Liver (tissue), 3 donors: ENCODE data around the gene SLC2A9.

Experiments used
- ATF3 ChIP-seq: IDR thresholded peaks from 2 replicates; pipeline ENCODE4 v1.6.1; 2016; ENCODE audit warnings: antibody characterized with exemption
- FOXA1 ChIP-seq: IDR thresholded peaks from 2 replicates; pipeline ENCODE4 v1.6.1; 2016; ENCODE audit warnings: antibody characterized with exemption
- GABPA ChIP-seq, 2 donors: IDR thresholded peaks in 1 of 2; conservative IDR thresholded peaks in 1 of 2; 2 replicates each; pipeline ENCODE4 v1.6.1; 2016; ENCODE audit warnings: antibody characterized with exemption in 2 of 2, mild to moderate bottlenecking in 1 of 2, moderate library complexity in 1 of 2
- HNF4A ChIP-seq, 2 donors: conservative IDR thresholded peaks; 2 replicates each; pipeline ENCODE4 v1.6.1; 2016; ENCODE audit warnings: antibody characterized with exemption in 2 of 2, mild to moderate bottlenecking in 2 of 2
- NR2F2 ChIP-seq: IDR thresholded peaks from 2 replicates; pipeline ENCODE4 v1.6.1; 2016; ENCODE audit warnings: antibody characterized with exemption
- REST ChIP-seq: IDR thresholded peaks from 2 replicates; pipeline ENCODE4 v1.6.1; 2016; ENCODE audit warnings: antibody characterized with exemption, mild to moderate bottlenecking
- RXRA ChIP-seq, 2 donors: IDR thresholded peaks; 2 replicates each; pipeline ENCODE4 v1.6.1; 2017 to 2018; ENCODE audit warnings: antibody characterized with exemption in 2 of 2, mild to moderate bottlenecking in 1 of 2
- TAF1 ChIP-seq: conservative IDR thresholded peaks from 2 replicates; pipeline ENCODE4 v1.6.1; 2016; ENCODE audit warnings: antibody characterized with exemption, mild to moderate bottlenecking
- TF ChIP-seq, protein P1 (sequence below): fragments of 150-350 bp; IDR thresholded peaks from 2 replicates; pipeline ENCODE4 v1.5.1; 2017; ENCODE audit warnings: improper control_type of control experiment, low read depth, low read length; ENCODE audit not compliant: missing input control
- TF ChIP-seq, protein P2 (sequence below): IDR thresholded peaks from 2 replicates; pipeline ENCODE4 v1.6.1; 2016; ENCODE audit warnings: antibody characterized with exemption
- donor health status: healthy.
- donor health status: healthy.

GRCh38 chr4:9919047-9919446 is 102.2 kb downstream of the SLC2A9 start:
- TF ChIP-seq HNF4A (conservative IDR thresholded peaks at IDR 0.05) (no peak), GABPA (IDR thresholded peaks at IDR 0.05 in 1 of 2, conservative IDR thresholded peaks at IDR 0.05 in 1 of 2) (no peak), ATF3 (no peak), TAF1 (no peak), REST (no peak), RXRA (IDR thresholded peaks at IDR 0.05) (no peak), NR2F2 (no peak), FOXA1 (no peak)
- TF ChIP-seq, protein P1, sequence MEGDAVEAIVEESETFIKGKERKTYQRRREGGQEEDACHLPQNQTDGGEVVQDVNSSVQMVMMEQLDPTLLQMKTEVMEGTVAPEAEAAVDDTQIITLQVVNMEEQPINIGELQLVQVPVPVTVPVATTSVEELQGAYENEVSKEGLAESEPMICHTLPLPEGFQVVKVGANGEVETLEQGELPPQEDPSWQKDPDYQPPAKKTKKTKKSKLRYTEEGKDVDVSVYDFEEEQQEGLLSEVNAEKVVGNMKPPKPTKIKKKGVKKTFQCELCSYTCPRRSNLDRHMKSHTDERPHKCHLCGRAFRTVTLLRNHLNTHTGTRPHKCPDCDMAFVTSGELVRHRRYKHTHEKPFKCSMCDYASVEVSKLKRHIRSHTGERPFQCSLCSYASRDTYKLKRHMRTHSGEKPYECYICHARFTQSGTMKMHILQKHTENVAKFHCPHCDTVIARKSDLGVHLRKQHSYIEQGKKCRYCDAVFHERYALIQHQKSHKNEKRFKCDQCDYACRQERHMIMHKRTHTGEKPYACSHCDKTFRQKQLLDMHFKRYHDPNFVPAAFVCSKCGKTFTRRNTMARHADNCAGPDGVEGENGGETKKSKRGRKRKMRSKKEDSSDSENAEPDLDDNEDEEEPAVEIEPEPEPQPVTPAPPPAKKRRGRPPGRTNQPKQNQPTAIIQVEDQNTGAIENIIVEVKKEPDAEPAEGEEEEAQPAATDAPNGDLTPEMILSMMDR = no peak
- TF ChIP-seq, protein P2, sequence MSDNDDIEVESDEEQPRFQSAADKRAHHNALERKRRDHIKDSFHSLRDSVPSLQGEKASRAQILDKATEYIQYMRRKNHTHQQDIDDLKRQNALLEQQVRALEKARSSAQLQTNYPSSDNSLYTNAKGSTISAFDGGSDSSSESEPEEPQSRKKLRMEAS = no peak
